NCI-H345 (cell line): Measurements from ENCODE around the gene IRF2.
"Not testable (repeated sequence)": the region's sequence is repeated elsewhere in the genome, so short reads cannot be mapped to it uniquely, and the experiment has no call there.

Source experiments
- DNase-seq: peaks from one replicate; lab custom pipeline; 2025; lab: John Stamatoyannopoulos, UW

Gene IRF2

DNA sequence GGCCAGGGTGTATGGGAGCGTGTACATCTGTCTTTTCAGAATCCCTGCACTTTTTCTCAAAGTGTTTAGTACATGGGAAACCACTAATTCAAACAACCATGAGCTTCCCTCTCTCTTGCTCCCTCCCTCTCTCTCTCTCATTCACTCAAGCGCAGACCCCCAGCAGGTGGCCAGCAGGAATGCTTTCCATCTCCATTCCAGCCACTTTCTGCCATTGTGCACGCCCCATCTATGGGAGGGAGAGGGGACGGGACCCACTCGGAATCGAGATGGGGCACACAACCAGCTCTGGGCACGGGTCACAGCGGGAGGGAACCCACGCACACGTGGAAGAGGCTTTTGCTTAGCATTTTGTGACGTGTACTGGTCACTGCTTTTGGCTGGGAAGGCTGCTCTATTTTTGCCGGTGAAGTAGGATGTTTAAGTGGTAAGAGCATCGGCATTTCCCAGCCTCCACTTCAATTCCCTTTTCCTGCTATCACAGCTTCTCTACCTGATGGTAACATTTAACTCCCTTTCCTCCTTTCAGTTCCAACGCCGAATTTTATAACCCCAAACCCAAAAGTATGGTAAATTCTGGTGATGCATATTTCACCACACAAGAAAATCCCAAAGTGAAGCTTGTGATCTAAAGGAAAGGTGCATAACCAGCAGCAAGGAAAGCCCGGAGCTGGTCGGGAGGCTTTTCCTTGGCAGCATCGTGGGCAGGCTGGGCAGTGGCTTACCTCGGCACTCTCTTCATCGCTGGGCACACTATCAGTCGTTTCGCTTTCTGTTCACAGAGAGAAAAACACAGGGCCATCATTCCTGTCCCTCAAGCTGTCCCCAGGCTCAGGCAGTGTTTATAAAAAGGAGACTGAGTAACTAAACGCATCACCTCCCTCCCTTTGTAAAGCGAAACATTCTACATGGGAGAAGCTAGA is 84.1 kb downstream of the IRF2 start:
- no peak for DNase-seq

DNA sequence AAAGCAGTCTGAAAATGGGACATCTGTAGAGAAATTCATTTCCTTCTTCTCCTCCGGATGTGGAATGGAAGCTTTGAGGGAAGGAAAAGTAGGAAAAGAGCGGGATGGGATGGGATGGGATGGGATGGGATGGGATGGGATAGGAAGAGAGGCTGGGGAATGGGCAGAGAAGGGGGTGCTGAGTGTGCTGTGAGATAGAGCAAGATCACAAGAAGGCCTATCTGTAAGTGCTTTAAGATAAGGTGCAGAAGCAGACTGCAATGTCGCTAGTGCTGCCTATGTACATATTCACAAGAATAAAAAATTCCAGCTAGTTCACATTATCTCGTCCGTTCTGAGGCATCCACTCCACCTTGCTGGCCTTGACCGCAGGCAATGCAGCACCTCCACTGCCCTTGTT is 86.2 kb downstream of the IRF2 start:
- no peak for DNase-seq

GRCh38 chr4:184387351-184387750 is 87.0 kb downstream of the IRF2 start:
- no peak for DNase-seq

GRCh38 chr4:184386271-184386781 is 88.0 kb downstream of the IRF2 start:
- no peak for DNase-seq

- no peak for DNase-seq
These were observed 88.6 kb downstream of the IRF2 start for GRCh38 chr4:184385705-184386141.

DNA sequence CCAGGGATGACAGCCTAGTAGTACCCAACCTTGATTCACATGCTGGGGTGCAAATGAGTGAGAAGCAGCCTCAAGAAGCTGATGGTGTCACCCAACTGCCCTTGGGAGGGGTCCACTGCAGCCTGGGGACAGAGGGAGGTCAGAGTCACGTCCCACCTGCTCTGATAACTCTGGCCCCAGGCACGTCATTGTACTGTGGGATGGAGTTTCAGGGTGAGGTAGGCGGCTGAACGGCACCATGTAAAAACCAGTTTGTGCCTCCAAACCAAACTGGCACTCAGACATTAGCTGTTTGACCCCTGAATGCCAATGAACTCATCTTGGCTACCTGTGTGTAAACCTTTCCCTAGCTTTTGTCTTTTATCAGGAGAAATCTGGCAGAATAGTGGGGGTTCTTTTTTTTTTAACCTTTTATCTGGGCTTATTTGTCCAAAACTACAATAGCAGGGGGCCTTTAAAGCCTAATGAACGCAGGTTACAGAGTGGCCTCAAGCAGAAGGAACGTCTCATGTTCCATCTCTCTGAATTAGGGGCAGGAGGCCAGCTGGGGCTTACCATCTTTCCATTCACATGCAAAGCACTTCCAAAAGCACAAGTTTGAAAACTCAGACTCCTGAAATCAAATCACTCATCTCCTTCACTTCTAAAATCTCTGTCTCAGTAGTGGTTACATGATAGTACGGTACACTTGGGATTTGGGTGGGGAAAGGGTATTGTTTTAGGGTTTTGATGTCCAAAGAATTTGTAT is 89.4 kb downstream of the IRF2 start:
- DNase-seq, result no peak

- DNase-seq, result no peak
These were observed 90.1 kb downstream of the IRF2 start for GRCh38 chr4:184384056-184384809.

- no peak for DNase-seq
These were observed 90.8 kb downstream of the IRF2 start for GRCh38 chr4:184383497-184384055.

DNA sequence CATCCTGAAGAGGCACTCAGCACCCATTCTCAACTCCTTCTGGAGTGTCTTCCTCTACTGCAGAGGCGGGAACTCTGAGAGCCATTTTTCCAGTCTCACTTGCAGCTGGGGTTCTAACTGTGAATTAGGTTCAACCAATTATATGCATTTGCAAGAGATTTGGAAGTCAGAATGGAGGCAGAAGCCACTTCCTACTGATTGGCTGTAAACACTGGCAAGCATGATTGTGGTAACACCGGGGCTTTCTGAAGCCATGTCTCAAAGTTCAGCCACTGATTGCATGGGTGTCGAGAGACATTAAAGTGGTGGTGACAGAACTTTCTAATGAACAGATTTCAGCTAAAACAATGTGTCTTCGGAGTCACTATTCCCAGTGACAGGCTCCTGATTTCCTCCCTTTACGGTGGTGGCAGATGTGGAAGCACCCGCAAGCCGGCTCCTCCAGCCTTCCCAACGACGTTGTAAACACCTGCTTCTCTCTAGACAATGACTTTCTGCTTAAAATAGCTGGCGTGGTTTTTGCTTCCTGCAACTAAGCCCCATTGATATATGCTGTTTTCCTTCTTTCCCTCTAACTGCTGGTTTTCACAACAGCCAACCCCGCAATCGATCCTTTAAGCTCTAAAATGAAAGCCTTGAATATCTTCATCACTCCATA is 92.0 kb downstream of the IRF2 start:
- DNase-seq, result peak; percentile 35

- DNase-seq, result no peak
These were observed 93.6 kb downstream of the IRF2 start for GRCh38 chr4:184380707-184381106.

- not testable (repeated sequence) for DNase-seq
These were observed 94.1 kb downstream of the IRF2 start for GRCh38 chr4:184380214-184380613.

DNA sequence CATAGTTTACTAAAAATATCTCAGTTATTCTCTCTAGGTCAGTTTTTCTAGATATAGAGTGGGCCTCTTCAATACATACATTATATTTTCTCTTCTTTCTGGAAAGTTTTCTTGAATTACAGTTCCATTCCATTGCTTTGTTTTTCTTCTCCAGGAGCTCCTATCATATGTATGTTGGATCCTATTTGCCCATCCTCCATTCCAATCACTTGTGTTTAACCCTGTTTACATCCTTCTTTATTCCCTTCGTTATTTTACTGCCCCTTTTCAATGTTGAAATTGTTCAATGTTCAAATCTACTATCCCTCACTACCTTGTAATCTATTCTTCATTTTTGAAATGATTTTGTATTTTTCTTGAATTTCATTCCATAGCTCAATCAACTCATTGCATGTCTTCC is 97.4 kb downstream of the IRF2 start:
- no peak for DNase-seq

GRCh38 chr4:184376126-184376838 is 98.1 kb downstream of the IRF2 start:
- DNase-seq, result no peak

DNA sequence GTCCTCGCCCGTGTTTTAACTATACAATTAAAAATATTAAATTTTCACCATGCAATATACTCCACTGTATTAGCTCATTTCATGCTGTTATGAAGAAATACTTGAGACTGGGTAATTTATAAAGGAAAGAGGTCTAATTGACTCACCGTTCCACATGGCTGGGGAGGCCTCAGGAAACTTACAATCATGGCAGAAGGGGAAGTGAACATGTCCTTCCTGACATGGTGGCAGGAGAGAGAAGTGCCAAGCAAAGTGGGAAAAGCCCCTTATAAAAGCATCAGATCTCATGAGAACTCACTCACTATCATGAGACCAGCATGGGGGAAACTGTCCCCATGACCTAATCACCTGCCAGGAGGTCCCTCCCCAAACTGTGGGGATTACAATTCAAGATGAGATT is 98.7 kb downstream of the IRF2 start:
- DNase-seq, result not testable (repeated sequence)

DNA sequence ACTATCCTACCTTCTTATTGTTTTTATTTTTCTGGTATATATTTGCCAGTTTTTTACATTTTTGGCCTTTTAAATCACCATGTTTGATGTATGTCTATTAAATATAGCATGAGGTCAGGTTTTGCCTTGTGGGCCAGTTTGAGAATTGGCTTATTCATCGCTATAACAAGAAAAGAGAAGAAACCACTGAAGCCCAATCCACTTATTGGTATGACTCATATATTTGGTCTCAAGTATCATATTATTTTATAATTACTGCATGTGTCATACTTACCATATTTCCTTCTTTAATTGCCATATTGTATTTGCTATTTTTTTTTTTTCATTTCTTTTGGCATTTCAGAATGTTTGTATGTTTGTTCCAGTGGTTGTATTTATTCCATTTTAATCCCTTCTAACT is 99.3 kb downstream of the IRF2 start:
- no peak for DNase-seq

DNA sequence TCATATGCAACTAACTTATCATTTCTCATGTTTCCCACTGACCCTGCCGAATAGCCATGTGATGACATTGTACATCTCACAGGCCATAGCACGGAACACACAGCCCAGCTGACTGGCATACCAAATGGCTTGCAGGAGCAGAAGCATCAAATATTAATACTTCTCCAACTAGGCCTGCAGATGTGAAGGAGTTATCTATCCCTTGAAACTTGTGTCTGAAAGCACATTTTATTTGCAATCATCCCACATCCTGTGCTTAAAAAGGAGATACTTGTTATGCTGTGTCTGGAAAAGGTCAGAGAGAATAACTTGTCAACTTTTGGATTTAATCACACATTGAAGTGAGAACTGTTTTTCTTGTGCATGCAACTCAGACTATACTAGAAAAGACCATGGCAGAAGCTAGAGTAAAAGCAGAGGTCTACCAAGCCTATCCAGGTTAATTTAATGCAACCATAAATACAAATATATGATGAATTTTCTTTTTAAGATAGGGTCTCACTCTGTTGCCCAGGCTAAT is 100.4 kb downstream of the IRF2 start:
- DNase-seq, result no peak

- no peak for DNase-seq
These were observed 103.0 kb downstream of the IRF2 start for GRCh38 chr4:184371390-184371787.

DNA sequence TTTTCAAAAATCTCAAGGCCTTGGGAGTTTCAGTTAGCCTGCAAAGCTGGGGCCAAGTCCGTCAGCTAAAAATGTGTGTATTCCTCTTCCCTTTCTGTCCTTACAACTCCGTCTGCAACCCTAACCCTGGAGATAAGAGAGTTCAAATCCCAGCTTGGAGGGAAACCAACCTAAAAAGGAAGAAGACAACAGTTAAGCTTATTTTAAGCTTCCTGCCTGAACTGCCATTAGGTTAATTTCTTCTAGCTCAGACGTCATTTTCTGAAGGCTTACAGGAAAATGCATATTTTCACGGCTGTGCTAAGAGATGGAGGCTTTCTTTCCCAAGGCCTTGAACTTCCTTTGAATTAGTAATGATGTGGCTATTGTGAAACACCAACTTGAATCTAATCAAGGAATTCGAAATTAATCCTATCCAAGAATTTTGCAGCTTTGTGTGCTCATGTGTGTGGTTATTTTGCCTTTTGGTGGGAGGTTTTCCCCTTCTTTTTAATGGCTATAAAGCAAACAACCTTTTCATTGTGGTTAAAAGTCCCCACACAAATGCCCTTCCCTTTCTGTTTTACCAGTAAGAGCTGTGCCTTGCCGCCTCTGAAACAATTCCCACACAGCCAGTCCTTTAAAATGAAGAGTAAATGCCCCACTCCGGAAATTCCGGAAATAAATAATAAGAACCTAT is 103.5 kb downstream of the IRF2 start:
- DNase-seq, result no peak

- no peak for DNase-seq
These were observed 104.5 kb downstream of the IRF2 start for GRCh38 chr4:184369871-184370270.

- DNase-seq, result no peak
These were observed 105.6 kb downstream of the IRF2 start for GRCh38 chr4:184368731-184369130.
